Loucy (cell line): ENCODE data around the gene NIPAL3.

Source experiments
- CTCF ChIP-seq: fragments of 200-600 bp; sonication (generic); conservative IDR thresholded peaks from 2 replicates; pipeline ENCODE4 v1.5.1; 2014; ENCODE audit warnings: mild to moderate bottlenecking, antibody characterized with exemption, low read length
- EZH2phosphoT487 ChIP-seq: fragments of 200-600 bp; IDR thresholded peaks from 2 replicates; pipeline ENCODE4 v1.6.1; 2018; ENCODE audit warnings: antibody characterized with exemption, mild to moderate bottlenecking, moderate library complexity, borderline replicate concordance

GRCh38 chr1:24425441-24425840 is 9.8 kb downstream of the NIPAL3 start:
- no peak for TF ChIP-seq EZH2phosphoT487
- TF ChIP-seq CTCF: no peak
